Rectal smooth muscle tissue (tissue), 1 donor: Measurements from ENCODE around the gene LRRC8C.

ENCODE experiments used
- H3K27ac ChIP-seq: one replicate; pipeline ENCODE4 v1.7.0; 2013; ENCODE audit warnings: low read depth, low read length, inconsistent platforms
- H3K27me3 ChIP-seq: one replicate; pipeline ENCODE4 v1.7.0; 2013; ENCODE audit warnings: low read length; ENCODE audit not compliant: control insufficient read depth, insufficient read depth
- H3K36me3 ChIP-seq: one replicate; pipeline ENCODE4 v1.7.0; 2013; ENCODE audit warnings: low read length; ENCODE audit not compliant: control insufficient read depth, insufficient read depth
- H3K4me1 ChIP-seq: one replicate; pipeline ENCODE4 v1.7.0; 2013; ENCODE audit warnings: low read length; ENCODE audit not compliant: control insufficient read depth, insufficient read depth
- H3K4me3 ChIP-seq: one replicate; pipeline ENCODE4 v1.7.0; 2013; ENCODE audit warnings: low read length
- H3K9ac ChIP-seq: one replicate; pipeline ENCODE4 v1.7.0; 2013; ENCODE audit warnings: low read length

Gene LRRC8C

GRCh38 chr1:89649783-89650182, 16.9 kb downstream of the LRRC8C start:
- H3K9ac ChIP-seq = no peak overlapping the region
- no peak overlapping the region for H3K27ac ChIP-seq
- no peaks in the 10 kb centered on the region for H3K36me3 ChIP-seq
- H3K4me1 ChIP-seq = no peaks in the 10 kb centered on the region
- no peaks in the 10 kb centered on the region for H3K27me3 ChIP-seq
- H3K4me3 ChIP-seq = no peak overlapping the region

DNA sequence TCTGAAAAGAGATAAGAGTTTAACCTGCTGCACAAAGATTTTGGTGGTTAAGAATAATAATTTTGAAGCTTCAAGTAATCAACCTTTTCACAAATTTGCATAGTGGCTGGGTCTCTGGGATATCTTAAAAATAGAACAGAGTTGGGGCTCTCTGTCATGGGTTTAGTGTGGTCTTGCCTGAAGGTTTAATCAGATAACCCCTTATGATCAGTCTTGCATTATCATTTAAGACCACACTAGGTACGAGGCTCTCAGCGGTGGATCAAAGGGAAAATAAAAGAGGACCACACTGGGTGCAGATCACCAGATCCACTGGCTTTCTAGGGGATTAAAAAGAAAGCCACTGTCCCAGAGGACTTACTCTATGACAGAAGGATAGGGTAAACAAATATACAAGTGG, 19.5 kb downstream of the LRRC8C start:
- Histone ChIP-seq H3K4me3 (no peak overlapping the region), H3K4me1 (no peaks in the 10 kb centered on the region), H3K36me3 (no peaks in the 10 kb centered on the region), H3K27me3 (no peaks in the 10 kb centered on the region), H3K9ac (no peak overlapping the region), H3K27ac (no peak overlapping the region)

- H3K9ac ChIP-seq = no peak overlapping the region
- no peaks in the 10 kb centered on the region for H3K36me3 ChIP-seq
- H3K27ac ChIP-seq = no peak overlapping the region
- no peaks in the 10 kb centered on the region for H3K27me3 ChIP-seq
- H3K4me1 ChIP-seq = no peaks in the 10 kb centered on the region
- H3K4me3 ChIP-seq = no peak overlapping the region
These were observed 25.0 kb downstream of the LRRC8C start for GRCh38 chr1:89657886-89658285.

GRCh38 chr1:89659322-89660081, 26.6 kb downstream of the LRRC8C start:
- H3K4me1 ChIP-seq = no peaks in the 10 kb centered on the region
- no peak overlapping the region for H3K9ac ChIP-seq
- H3K27ac ChIP-seq = no peak overlapping the region
- no peaks in the 10 kb centered on the region for H3K27me3 ChIP-seq
- no peaks in the 10 kb centered on the region for H3K36me3 ChIP-seq
- H3K4me3 ChIP-seq = no peak overlapping the region

- Histone ChIP-seq H3K27me3 (no peaks in the 10 kb centered on the region), H3K4me3 (no peak overlapping the region), H3K4me1 (no peaks in the 10 kb centered on the region), H3K36me3 (no peaks in the 10 kb centered on the region), H3K27ac (no peak overlapping the region), H3K9ac (no peak overlapping the region)
These were observed 27.5 kb downstream of the LRRC8C start for GRCh38 chr1:89660224-89661061.

GRCh38 chr1:89665941-89666340, 33.0 kb downstream of the LRRC8C start:
- no peaks in the 10 kb centered on the region for H3K36me3 ChIP-seq
- no peak overlapping the region for H3K4me3 ChIP-seq
- H3K27me3 ChIP-seq = no peaks in the 10 kb centered on the region
- H3K4me1 ChIP-seq = no peaks in the 10 kb centered on the region
- H3K9ac ChIP-seq = no peak overlapping the region
- H3K27ac ChIP-seq = no peak overlapping the region

DNA sequence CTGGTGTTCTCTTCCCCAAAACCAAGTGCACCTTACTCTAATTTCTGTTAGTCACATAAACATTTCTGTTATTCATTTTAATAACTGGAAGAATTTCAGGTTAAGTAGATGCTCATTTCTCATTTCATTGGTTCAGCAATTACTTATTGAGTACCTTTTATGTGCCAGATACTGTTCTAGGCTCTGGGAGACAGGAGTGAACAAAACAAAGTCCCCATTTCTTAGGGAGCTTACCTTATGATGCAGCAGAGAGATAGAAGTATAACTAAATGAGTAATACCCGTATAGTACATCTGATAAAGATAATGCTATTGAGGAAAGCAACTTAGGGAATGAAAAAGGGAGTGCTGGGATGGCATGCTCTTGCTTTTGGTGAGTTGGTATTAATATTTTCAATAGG, 33.7 kb downstream of the LRRC8C start:
- no peak overlapping the region for H3K9ac ChIP-seq
- H3K36me3 ChIP-seq = no peaks in the 10 kb centered on the region
- no peaks in the 10 kb centered on the region for H3K4me1 ChIP-seq
- H3K4me3 ChIP-seq = no peak overlapping the region
- no peaks in the 10 kb centered on the region for H3K27me3 ChIP-seq
- H3K27ac ChIP-seq = no peak overlapping the region

DNA sequence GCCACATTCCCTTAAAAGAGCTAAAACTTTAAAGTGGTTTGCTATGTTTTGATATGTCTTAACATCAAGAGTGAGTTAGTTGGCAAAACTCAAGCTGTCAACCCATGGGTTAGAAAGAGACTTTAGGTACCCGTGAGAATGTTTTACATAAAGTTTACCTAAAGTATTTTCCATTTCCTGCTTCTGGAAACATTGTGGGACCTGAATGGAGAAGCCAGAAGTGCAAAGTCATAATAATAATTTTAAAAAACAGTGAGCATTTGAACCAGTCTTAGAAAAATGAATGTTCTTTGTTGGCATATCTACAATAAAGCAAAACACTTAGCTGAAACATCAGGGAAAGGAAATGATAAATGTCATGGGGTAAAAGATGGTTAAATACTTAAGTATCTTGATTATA, 34.8 kb downstream of the LRRC8C start:
- Histone ChIP-seq H3K9ac (no peak overlapping the region), H3K27me3 (no peaks in the 10 kb centered on the region), H3K4me1 (no peaks in the 10 kb centered on the region), H3K27ac (no peak overlapping the region), H3K36me3 (no peaks in the 10 kb centered on the region), H3K4me3 (no peak overlapping the region)

GRCh38 chr1:89668961-89669360, 36.0 kb downstream of the LRRC8C start:
- no peaks in the 10 kb centered on the region for H3K36me3 ChIP-seq
- no peaks in the 10 kb centered on the region for H3K4me1 ChIP-seq
- no peak overlapping the region for H3K9ac ChIP-seq
- no peaks in the 10 kb centered on the region for H3K27me3 ChIP-seq
- H3K4me3 ChIP-seq = no peak overlapping the region
- H3K27ac ChIP-seq = no peak overlapping the region

DNA sequence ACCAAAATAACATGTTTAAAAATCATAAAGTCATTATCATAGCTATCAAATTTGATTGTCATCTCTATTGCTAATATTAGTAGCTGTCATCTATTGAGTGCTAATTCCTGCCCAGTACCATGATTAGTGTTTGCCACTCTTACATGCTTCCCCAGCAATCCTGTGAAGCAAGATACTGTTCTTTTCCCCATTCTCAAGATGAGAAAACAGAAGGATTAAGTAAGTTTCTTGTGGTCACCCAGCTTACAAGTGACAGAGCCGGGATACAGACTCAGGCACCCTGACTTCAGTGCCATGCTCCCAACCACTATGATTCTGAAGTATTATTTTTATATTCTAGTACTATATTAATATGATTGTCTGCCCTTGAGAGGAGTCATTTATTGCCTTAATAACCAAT, 36.5 kb downstream of the LRRC8C start:
- Histone ChIP-seq H3K4me3 (no peak overlapping the region), H3K9ac (no peak overlapping the region), H3K27me3 (no peaks in the 10 kb centered on the region), H3K36me3 (no peaks in the 10 kb centered on the region), H3K4me1 (no peaks in the 10 kb centered on the region), H3K27ac (no peak overlapping the region)

GRCh38 chr1:89670163-89670562, 37.2 kb downstream of the LRRC8C start:
- H3K36me3 ChIP-seq = no peaks in the 10 kb centered on the region
- no peak overlapping the region for H3K9ac ChIP-seq
- H3K27me3 ChIP-seq = no peaks in the 10 kb centered on the region
- no peak overlapping the region for H3K27ac ChIP-seq
- H3K4me1 ChIP-seq = no peaks in the 10 kb centered on the region
- H3K4me3 ChIP-seq = no peak overlapping the region

GRCh38 chr1:89670711-89671110, 37.8 kb downstream of the LRRC8C start:
- Histone ChIP-seq H3K27ac (no peak overlapping the region), H3K4me1 (no peaks in the 10 kb centered on the region), H3K36me3 (no peaks in the 10 kb centered on the region), H3K9ac (no peak overlapping the region), H3K27me3 (no peaks in the 10 kb centered on the region), H3K4me3 (no peak overlapping the region)
